H9 (cell line): ENCODE measurements around the gene MILR1. TPM values are rescaled to one million over a fixed set of nuclear protein-coding genes. Genes with fewer than 3 reads are reported as not detected.

Experiments
- DNase-seq: peaks from one replicate; pipeline ENCODE4 v3.0.0-alpha.2; 2017
- H2AFZ ChIP-seq: one replicate; pipeline ENCODE4 v1.6.1; 2013; ENCODE audit warnings: mild to moderate bottlenecking, low read length, control low read depth, moderate library complexity
- H2AK5ac ChIP-seq: 2 replicates; pipeline ENCODE4 v1.6.1; 2013; ENCODE audit warnings: low read length, control low read depth, mixed read lengths; ENCODE audit not compliant: insufficient read length
- H2BK120ac ChIP-seq: one replicate; pipeline ENCODE4 v1.6.1; 2013; ENCODE audit warnings: low read depth, mild to moderate bottlenecking, low read length, control low read depth, inconsistent platforms; ENCODE audit not compliant: poor library complexity, severe bottlenecking
- H2BK12ac ChIP-seq: 2 replicates; pipeline ENCODE4 v1.6.1; 2013; ENCODE audit warnings: low read length, control low read depth, mixed read lengths, low read depth; ENCODE audit not compliant: insufficient read length
- H2BK15ac ChIP-seq: 2 replicates; pipeline ENCODE4 v1.6.1; 2013; ENCODE audit warnings: low read depth, low read length, control low read depth
- H2BK20ac ChIP-seq: one replicate; pipeline ENCODE4 v1.6.1; 2013; ENCODE audit warnings: low read depth, mild to moderate bottlenecking, low read length, control low read depth, inconsistent platforms; ENCODE audit not compliant: poor library complexity, severe bottlenecking
- H2BK5ac ChIP-seq: 2 replicates; pipeline ENCODE4 v1.6.1; 2013; ENCODE audit warnings: low read length, control low read depth, mixed read lengths; ENCODE audit not compliant: insufficient read length
- H3K14ac ChIP-seq: 2 replicates; pipeline ENCODE4 v1.6.1; 2013; ENCODE audit warnings: low read length, control low read depth; ENCODE audit not compliant: insufficient read depth
- H3K18ac ChIP-seq: 2 replicates; pipeline ENCODE4 v1.6.1; 2013; ENCODE audit warnings: low read depth, mild to moderate bottlenecking, mixed read lengths, low read length, control low read depth; ENCODE audit not compliant: insufficient read length
- H3K23ac ChIP-seq: 2 replicates; pipeline ENCODE4 v1.6.1; 2013; ENCODE audit warnings: low read length, control low read depth, mixed read lengths, low read depth; ENCODE audit not compliant: insufficient read length
- H3K23me2 ChIP-seq: 2 replicates; pipeline ENCODE4 v1.6.1; 2013; ENCODE audit warnings: low read depth, mild to moderate bottlenecking, mixed read lengths, low read length, control low read depth; ENCODE audit not compliant: insufficient read length, poor library complexity, severe bottlenecking
- H3K27ac ChIP-seq: 2 replicates; pipeline ENCODE4 v1.5.1; 2013; ENCODE audit warnings: low read length, control low read depth, mixed read lengths, low read depth; ENCODE audit not compliant: insufficient read length
- H3K27me3 ChIP-seq: 2 replicates; pipeline ENCODE4 v1.6.1; 2013; ENCODE audit warnings: low read length, control low read depth, inconsistent platforms; ENCODE audit not compliant: insufficient read depth
- H3K4ac ChIP-seq: 2 replicates; pipeline ENCODE4 v1.6.1; 2013; ENCODE audit warnings: low read depth, mild to moderate bottlenecking, control low read depth, inconsistent platforms, low read length, moderate library complexity
- H3K4me1 ChIP-seq: 2 replicates; pipeline ENCODE4 v1.6.1; 2013; ENCODE audit warnings: low read length, control low read depth, inconsistent platforms; ENCODE audit not compliant: insufficient read depth
- H3K4me2 ChIP-seq: 2 replicates; pipeline ENCODE4 v1.6.1; 2013; ENCODE audit warnings: low read length, control low read depth, mixed read lengths; ENCODE audit not compliant: insufficient read length, insufficient read depth
- H3K56ac ChIP-seq: 2 replicates; pipeline ENCODE4 v1.6.1; 2013; ENCODE audit warnings: low read depth, mild to moderate bottlenecking, mixed read lengths, low read length, control low read depth; ENCODE audit not compliant: insufficient read length
- H3K79me1 ChIP-seq: 2 replicates; pipeline ENCODE4 v1.6.1; 2013; ENCODE audit warnings: low read depth, mild to moderate bottlenecking, moderate library complexity, low read length, control low read depth, inconsistent platforms; ENCODE audit not compliant: insufficient read depth, poor library complexity, severe bottlenecking
- H3K79me2 ChIP-seq: 2 replicates; pipeline ENCODE4 v1.6.1; 2013; ENCODE audit warnings: low read length, control low read depth, inconsistent platforms; ENCODE audit not compliant: insufficient read depth
- H3K9ac ChIP-seq: 2 replicates; pipeline ENCODE4 v1.6.1; 2013; ENCODE audit warnings: low read length, control low read depth, mixed read lengths; ENCODE audit not compliant: insufficient read length; ENCODE audit errors: extremely low read depth
- H3K9me3 ChIP-seq: one replicate; pipeline ENCODE4 v1.6.1; 2013; ENCODE audit warnings: low read depth, low read length, inconsistent platforms; ENCODE audit not compliant: control insufficient read depth
- H3T11ph ChIP-seq: one replicate; pipeline ENCODE4 v1.6.1; 2013; ENCODE audit warnings: mild to moderate bottlenecking, low read length, control low read depth, inconsistent platforms
- H4K20me1 ChIP-seq: one replicate; pipeline ENCODE4 v1.6.1; 2013; ENCODE audit not compliant: control insufficient read depth, insufficient read length, insufficient read depth
- H4K5ac ChIP-seq: 2 replicates; pipeline ENCODE4 v1.6.1; 2013; ENCODE audit warnings: low read depth, mild to moderate bottlenecking, mixed read lengths, low read length, control low read depth; ENCODE audit not compliant: insufficient read length
- H4K8ac ChIP-seq: replicated peaks from 2 replicates; pipeline ENCODE4 v1.6.1; 2013; ENCODE audit warnings: low read length, control low read depth, mixed read lengths, low read depth; ENCODE audit not compliant: insufficient read length
- H4K91ac ChIP-seq: 2 replicates; pipeline ENCODE4 v1.6.1; 2013; ENCODE audit warnings: low read depth, mild to moderate bottlenecking, moderate library complexity, mixed read lengths, low read length, control low read depth; ENCODE audit not compliant: insufficient read length
- H3K27ac Mint-ChIP-seq, 3 experiments: 2 replicates in 2 of 3; 3 replicates in 1 of 3; pipeline ENCODE4 v1.8.0; 2020 to 2021; ENCODE audit warnings: mixed read lengths in 3 of 3, mild to moderate bottlenecking in 1 of 3, moderate library complexity in 1 of 3
- H3K27me3 Mint-ChIP-seq: 2 replicates; pipeline ENCODE4 v1.8.0; 2021; ENCODE audit warnings: low read depth, mild to moderate bottlenecking, moderate library complexity, mixed read lengths
- H3K36me3 Mint-ChIP-seq, 3 experiments: 2 replicates in 2 of 3; 3 replicates in 1 of 3; pipeline ENCODE4 v1.8.0; 2020 to 2021; ENCODE audit warnings: low read depth in 3 of 3, mixed read lengths in 3 of 3; ENCODE audit not compliant: insufficient read depth in 1 of 3
- H3K4me1 Mint-ChIP-seq, 2 experiments: 2 replicates each; pipeline ENCODE4 v1.8.0; 2020; ENCODE audit warnings: mixed read lengths in 2 of 2
- H3K4me3 Mint-ChIP-seq, 2 experiments: 2 replicates in 1 of 2; 3 replicates in 1 of 2; pipeline ENCODE4 v1.8.0; 2020 to 2021; ENCODE audit warnings: mild to moderate bottlenecking in 2 of 2, mixed read lengths in 2 of 2, moderate library complexity in 1 of 2
- H3K9me3 Mint-ChIP-seq, 2 experiments: 2 replicates in 1 of 2; 3 replicates in 1 of 2; pipeline ENCODE4 v1.8.0; 2020; ENCODE audit warnings: mild to moderate bottlenecking in 2 of 2, mixed read lengths in 2 of 2, moderate library complexity in 1 of 2
- CTCF ChIP-seq: fragments of 200-600 bp; sonication (generic); conservative IDR thresholded peaks from 3 replicates; pipeline ENCODE4 v1.8.0; 2021; ENCODE audit warnings: antibody characterized with exemption, mild to moderate bottlenecking
- WGBS: extraction: QIAGEN DNeasy Blood & Tissue Kit; methylation state at CpG from one replicate; pipeline ENCODE4 v1.1.7; 2013; ENCODE audit warnings: missing lambda C conversion rate, low lambda C conversion rate, mixed read lengths; ENCODE audit not compliant: insufficient read length; ENCODE audit errors: extremely low coverage; 5-methylcytosine and 5-hydroxymethylcytosine counted together
- total RNA-seq: library from RNA; stranded (reverse); gene quantifications from 2 replicates; pipeline ENCODE4 v1.2.1, GENCODE V29; 2021

The MILR1 gene
- total RNA-seq, 1 experiment from 2014 or later = not detected

- DNase-seq = no peak
- Histone ChIP-seq H2AFZ (no peak overlapping the region), H4K8ac (no peak overlapping the region), H3T11ph (no peak overlapping the region), H3K4me1 (peaks cover 2% of the 10 kb centered on the region; the same call in 1 of the 2 replicates), H3K4me2 (no peak overlapping the region), H2BK15ac (no peak overlapping the region), H2BK20ac (no peak overlapping the region), H3K4ac (no peak overlapping the region), H3K9ac (no peak overlapping the region), H3K23me2 (no peaks in the 10 kb centered on the region), H3K9me3 (no peaks in the 10 kb centered on the region), H3K14ac (no peak overlapping the region), H3K79me1 (no peaks in the 10 kb centered on the region), H3K23ac (no peak overlapping the region), H2AK5ac (no peak overlapping the region), H2BK5ac (no peak overlapping the region), H3K79me2 (no peaks in the 10 kb centered on the region), H3K56ac (no peak overlapping the region), H2BK12ac (no peak overlapping the region), H4K91ac (no peak overlapping the region), H3K18ac (no peak overlapping the region), H3K27ac (no peak overlapping the region), H3K27me3 (no peaks in the 10 kb centered on the region), H2BK120ac (no peak overlapping the region), H4K5ac (no peak overlapping the region), H4K20me1 (no peaks in the 10 kb centered on the region)
- H3K27me3 Mint-ChIP-seq = no peaks in the 10 kb centered on the region
- no peak overlapping the region for H3K4me3 Mint-ChIP-seq
- peaks cover 33 to 36% of the 10 kb centered on the region in 2 experiments for H3K4me1 Mint-ChIP-seq
- no peaks in the 10 kb centered on the region; a peak in 1 of 5 replicates for H3K9me3 Mint-ChIP-seq
- no CpG with 5 or more reads among the region's 4 CpGs for WGBS
- H3K36me3 Mint-ChIP-seq = no peaks in the 10 kb centered on the region
- no peak for TF ChIP-seq CTCF
- H3K27ac Mint-ChIP-seq = peak overlapping the region; percentile 67 to 99 (median 82); a peak in 6 of 7 replicates
Observed at GRCh38 chr17:64413513-64413912, 35.4 kb upstream of the MILR1 start.
